Breast epithelium (tissue), 3 donors: Measurements from ENCODE around the gene OSBPL3.

Experiments used
- POLR2AphosphoS5 ChIP-seq, 3 donors: sonication (generic); formaldehyde crosslinking; IDR thresholded peaks; one replicate each; pipeline ENCODE4 v1.6.1; 2017; ENCODE audit warnings: antibody characterized with exemption in 3 of 3
- TF ChIP-seq, protein P1 (sequence below), 3 donors: fragments of 450-650 bp; IDR thresholded peaks; one replicate each; pipeline ENCODE4 v1.5.1; 2016 to 2017; ENCODE audit warnings: antibody characterized with exemption in 3 of 3, mild to moderate bottlenecking in 3 of 3, moderate library complexity in 3 of 3

DNA sequence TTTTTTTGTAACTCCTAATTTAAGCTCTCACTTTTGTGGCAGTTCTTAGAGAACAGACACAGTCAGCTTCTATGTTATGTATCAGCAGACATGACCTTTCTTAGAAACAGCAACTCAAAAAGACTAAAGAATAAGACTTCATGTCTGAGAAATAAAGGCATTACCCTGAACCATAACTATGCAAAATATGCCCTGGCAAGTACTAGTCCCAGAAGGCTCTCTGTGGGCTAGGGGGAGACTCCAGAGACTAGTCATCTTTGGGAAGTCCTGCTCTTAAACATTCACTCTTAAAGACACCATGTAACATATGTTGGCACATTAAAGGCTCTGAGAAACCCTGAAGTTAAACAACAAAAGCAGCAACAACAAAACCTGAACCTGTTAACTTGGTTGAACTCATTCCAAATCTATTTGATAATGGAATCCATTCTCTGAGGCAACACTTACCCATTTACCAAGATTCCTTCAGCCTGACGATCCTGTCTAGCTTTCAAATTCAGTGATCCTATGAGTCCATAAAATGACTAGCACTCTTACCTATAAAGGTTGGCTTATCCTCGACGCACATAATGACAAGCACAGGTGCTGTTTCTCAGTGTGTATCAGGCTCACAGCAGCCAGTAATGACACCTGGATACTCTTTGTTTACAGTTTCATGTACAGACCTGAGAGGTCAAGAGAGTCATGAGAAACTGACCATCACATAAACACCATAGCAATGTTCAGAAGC, 62.3 kb downstream of the OSBPL3 start:
- TF ChIP-seq, protein P1, sequence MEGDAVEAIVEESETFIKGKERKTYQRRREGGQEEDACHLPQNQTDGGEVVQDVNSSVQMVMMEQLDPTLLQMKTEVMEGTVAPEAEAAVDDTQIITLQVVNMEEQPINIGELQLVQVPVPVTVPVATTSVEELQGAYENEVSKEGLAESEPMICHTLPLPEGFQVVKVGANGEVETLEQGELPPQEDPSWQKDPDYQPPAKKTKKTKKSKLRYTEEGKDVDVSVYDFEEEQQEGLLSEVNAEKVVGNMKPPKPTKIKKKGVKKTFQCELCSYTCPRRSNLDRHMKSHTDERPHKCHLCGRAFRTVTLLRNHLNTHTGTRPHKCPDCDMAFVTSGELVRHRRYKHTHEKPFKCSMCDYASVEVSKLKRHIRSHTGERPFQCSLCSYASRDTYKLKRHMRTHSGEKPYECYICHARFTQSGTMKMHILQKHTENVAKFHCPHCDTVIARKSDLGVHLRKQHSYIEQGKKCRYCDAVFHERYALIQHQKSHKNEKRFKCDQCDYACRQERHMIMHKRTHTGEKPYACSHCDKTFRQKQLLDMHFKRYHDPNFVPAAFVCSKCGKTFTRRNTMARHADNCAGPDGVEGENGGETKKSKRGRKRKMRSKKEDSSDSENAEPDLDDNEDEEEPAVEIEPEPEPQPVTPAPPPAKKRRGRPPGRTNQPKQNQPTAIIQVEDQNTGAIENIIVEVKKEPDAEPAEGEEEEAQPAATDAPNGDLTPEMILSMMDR (IDR thresholded peaks at IDR 0.05) = no peak
- no peak for TF ChIP-seq POLR2AphosphoS5 (IDR thresholded peaks at IDR 0.05)
